ENCODE results near the gene COMMD1. TPM values are rescaled to one million over a fixed set of nuclear protein-coding genes. Genes with fewer than 3 reads are reported as not detected.
"Not testable (repeated sequence)": the region's sequence is repeated elsewhere in the genome, so short reads cannot be mapped to it uniquely, and the experiment has no call there.

COMMD1 gene
- polyA plus RNA-seq, 1 donor from 2014 or later, result 55.2 TPM

GRCh38 chr2:62007555-62007954 is 102.1 kb downstream of the COMMD1 start:
- peaks cover 6% of the 10 kb centered on the region for H3K36me3 Mint-ChIP-seq
- H3K27ac Mint-ChIP-seq, result no peak overlapping the region
- no peak overlapping the region for H3K4me3 Mint-ChIP-seq
- H3K27me3 Mint-ChIP-seq, result no peaks in the 10 kb centered on the region
- H3K4me1 Mint-ChIP-seq, result peaks cover 8 to 10% (median 8%) of the 10 kb centered on the region in 3 donors
- peaks cover 0 to 5% (median 0%) of the 10 kb centered on the region in 3 donors for H3K9me3 Mint-ChIP-seq

GRCh38 chr2:62010632-62011256 is 105.3 kb downstream of the COMMD1 start:
- Mint-ChIP-seq H3K4me1 (peaks cover 8 to 16% (median 8%) of the 10 kb centered on the region in 3 donors), H3K27ac (peak overlapping the region in 1 of 3 donors; percentile 0)

GRCh38 chr2:62013641-62014040 is 108.2 kb downstream of the COMMD1 start:
- Mint-ChIP-seq H3K4me1 (peaks cover 10 to 16% (median 10%) of the 10 kb centered on the region in 3 donors), H3K9me3 (no peaks in the 10 kb centered on the region), H3K27me3 (no peaks in the 10 kb centered on the region), H3K36me3 (peaks cover 2% of the 10 kb centered on the region), H3K27ac (no peak overlapping the region), H3K4me3 (no peak overlapping the region)

More at GRCh38 chr2:62010632-62011256, 105.3 kb downstream of the COMMD1 start:
- no peaks in the 10 kb centered on the region for H3K27me3 Mint-ChIP-seq
- H3K9me3 Mint-ChIP-seq, result no peaks in the 10 kb centered on the region
- H3K36me3 Mint-ChIP-seq, result peaks cover 2% of the 10 kb centered on the region
- H3K4me3 Mint-ChIP-seq, result no peak overlapping the region

GRCh38 chr2:62014102-62014501 is 108.6 kb downstream of the COMMD1 start:
- Mint-ChIP-seq H3K4me1 (peaks cover 10 to 16% (median 12%) of the 10 kb centered on the region in 3 donors), H3K4me3 (no peak overlapping the region), H3K27me3 (no peaks in the 10 kb centered on the region), H3K9me3 (no peaks in the 10 kb centered on the region), H3K36me3 (peaks cover 2% of the 10 kb centered on the region), H3K27ac (no peak overlapping the region)

GRCh38 chr2:62016957-62017356 is 111.5 kb downstream of the COMMD1 start:
- Mint-ChIP-seq H3K36me3 (peaks cover 5% of the 10 kb centered on the region), H3K27ac (no peak overlapping the region), H3K4me3 (peak overlapping the region in 1 of 4 donors; percentile 8), H3K4me1 (peaks cover 4 to 11% (median 9%) of the 10 kb centered on the region in 3 donors), H3K27me3 (no peaks in the 10 kb centered on the region), H3K9me3 (no peaks in the 10 kb centered on the region)

- Mint-ChIP-seq H3K27ac (no peak overlapping the region), H3K4me1 (peaks cover under 1 to 8% (median 8%) of the 10 kb centered on the region in 3 donors), H3K36me3 (no peaks in the 10 kb centered on the region), H3K27me3 (no peaks in the 10 kb centered on the region), H3K9me3 (peaks cover 0 to 2% (median 0%) of the 10 kb centered on the region in 3 donors), H3K4me3 (peak overlapping the region in 1 of 4 donors; percentile 1)
Observed at GRCh38 chr2:62029910-62030309, 124.4 kb downstream of the COMMD1 start.

GRCh38 chr2:62030902-62031301 is 125.4 kb downstream of the COMMD1 start:
- Mint-ChIP-seq H3K4me1 (peaks cover 3 to 8% (median 8%) of the 10 kb centered on the region in 3 donors), H3K27ac (no peak overlapping the region), H3K4me3 (no peak overlapping the region), H3K36me3 (no peaks in the 10 kb centered on the region), H3K27me3 (no peaks in the 10 kb centered on the region), H3K9me3 (peaks cover 0 to 2% (median 0%) of the 10 kb centered on the region in 3 donors)

- Mint-ChIP-seq H3K9me3 (no peaks in the 10 kb centered on the region), H3K4me1 (peaks cover 3 to 8% (median 8%) of the 10 kb centered on the region in 3 donors), H3K27ac (peak overlapping the region in 1 of 3 donors; percentile 85), H3K36me3 (no peaks in the 10 kb centered on the region), H3K27me3 (no peaks in the 10 kb centered on the region), H3K4me3 (no peak overlapping the region)
Observed at GRCh38 chr2:62032096-62032495, 126.6 kb downstream of the COMMD1 start.

- Mint-ChIP-seq H3K36me3 (no peaks in the 10 kb centered on the region), H3K4me1 (peaks cover 15 to 20% (median 18%) of the 10 kb centered on the region in 3 donors), H3K27ac (no peak overlapping the region), H3K4me3 (no peak overlapping the region), H3K27me3 (no peaks in the 10 kb centered on the region), H3K9me3 (no peaks in the 10 kb centered on the region)
Observed at GRCh38 chr2:62034715-62035114, 129.2 kb downstream of the COMMD1 start.

GRCh38 chr2:62036229-62036628 is 130.8 kb downstream of the COMMD1 start:
- H3K4me1 Mint-ChIP-seq, result peaks cover 15 to 19% (median 18%) of the 10 kb centered on the region in 3 donors
- no peak overlapping the region for H3K27ac Mint-ChIP-seq
- H3K27me3 Mint-ChIP-seq, result no peaks in the 10 kb centered on the region
- no peak overlapping the region for H3K4me3 Mint-ChIP-seq
- no peaks in the 10 kb centered on the region for H3K36me3 Mint-ChIP-seq
- H3K9me3 Mint-ChIP-seq, result peaks cover 0 to 1% (median 0%) of the 10 kb centered on the region in 3 donors

GRCh38 chr2:62036761-62037250 is 131.3 kb downstream of the COMMD1 start:
- Mint-ChIP-seq H3K27me3 (no peaks in the 10 kb centered on the region), H3K4me3 (no peak overlapping the region), H3K27ac (no peak overlapping the region), H3K36me3 (peaks cover 3% of the 10 kb centered on the region), H3K9me3 (peaks cover 0 to 1% (median 0%) of the 10 kb centered on the region in 3 donors), H3K4me1 (peaks cover 15 to 18% (median 15%) of the 10 kb centered on the region in 3 donors)

- Mint-ChIP-seq H3K27me3 (no peaks in the 10 kb centered on the region), H3K36me3 (peaks cover 11% of the 10 kb centered on the region), H3K4me1 (peaks cover 12 to 15% (median 13%) of the 10 kb centered on the region in 3 donors), H3K27ac (peak overlapping the region in 1 of 3 donors; percentile 63), H3K4me3 (peak overlapping the region in 1 of 4 donors; percentile 61), H3K9me3 (peaks cover 0 to 6% (median 1%) of the 10 kb centered on the region in 3 donors)
Observed at GRCh38 chr2:62038975-62039771, 133.7 kb downstream of the COMMD1 start.

GRCh38 chr2:62040926-62041325 is 135.5 kb downstream of the COMMD1 start:
- Mint-ChIP-seq H3K9me3 (peaks cover 0 to 10% (median 1%) of the 10 kb centered on the region in 3 donors), H3K4me1 (peaks cover 12 to 13% (median 12%) of the 10 kb centered on the region in 3 donors), H3K4me3 (no peak overlapping the region), H3K36me3 (peaks cover 11% of the 10 kb centered on the region), H3K27me3 (no peaks in the 10 kb centered on the region), H3K27ac (no peak overlapping the region)

GRCh38 chr2:62041701-62042385 is 136.4 kb downstream of the COMMD1 start:
- H3K27ac Mint-ChIP-seq, H3K27me3 Mint-ChIP-seq, H3K9me3 Mint-ChIP-seq: not testable (repeated sequence)
- H3K4me1 Mint-ChIP-seq, result peaks cover 12 to 17% (median 13%) of the 10 kb centered on the region in 3 donors
- peaks cover 12% of the 10 kb centered on the region for H3K36me3 Mint-ChIP-seq
- H3K4me3 Mint-ChIP-seq, result peak overlapping the region in 1 of 4 donors; percentile 33

Measured in IgD-negative memory B cell (primary cell).